HG03457 (cell line): ENCODE data around the gene UGT3A1.

Source experiments
- ATAC-seq: cut with Tn5 transposase; IDR thresholded peaks from one replicate; pipeline ENCODE4 v1.9.1; 2021; ENCODE audit warnings: moderate number of reproducible peaks; ENCODE audit not compliant: unreplicated experiment

UGT3A1 gene

GRCh38 chr5:35920890-35921289, 70.3 kb downstream of the UGT3A1 start:
- no peak for ATAC-seq

DNA sequence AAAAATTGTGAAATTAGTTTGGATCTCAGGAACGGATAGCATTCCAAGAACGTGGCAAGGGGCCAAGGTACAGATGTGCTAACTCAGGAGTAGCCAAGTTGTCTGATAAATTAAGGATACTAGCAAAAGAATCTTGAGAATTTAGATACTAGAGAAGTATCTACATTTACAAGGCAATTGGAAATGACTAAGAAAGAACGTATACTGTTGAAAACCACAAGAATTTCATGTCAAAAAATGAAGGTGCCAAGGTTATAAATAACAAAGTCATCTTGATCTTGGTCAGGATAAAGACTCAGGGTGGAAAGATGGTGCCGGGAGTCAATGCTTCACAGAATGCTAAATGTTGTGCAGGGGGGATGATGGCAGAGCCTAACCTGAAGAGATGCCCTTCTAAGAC, 72.0 kb downstream of the UGT3A1 start:
- no peak for ATAC-seq

DNA sequence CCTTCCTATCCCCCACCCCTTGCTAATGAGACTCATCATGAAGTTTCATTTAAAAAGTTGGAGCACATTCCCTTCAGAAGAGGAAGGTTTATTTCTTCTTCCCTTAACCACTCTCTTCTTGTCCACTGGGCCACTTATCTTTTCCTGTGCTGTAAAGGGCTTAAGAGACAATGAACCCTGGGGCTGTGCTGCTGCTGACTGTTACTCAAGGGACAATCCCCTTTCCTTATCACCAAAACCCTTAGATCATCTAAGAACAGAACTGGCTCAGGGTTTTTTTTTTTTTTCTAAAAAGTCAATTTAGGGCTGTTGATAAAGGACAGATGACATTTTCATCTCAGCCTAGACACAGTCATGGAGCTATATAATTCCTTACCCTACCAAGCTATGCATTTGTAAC, 82.4 kb downstream of the UGT3A1 start:
- no peak for ATAC-seq

- ATAC-seq: no peak
These were observed 83.0 kb downstream of the UGT3A1 start for GRCh38 chr5:35908228-35908627.

DNA sequence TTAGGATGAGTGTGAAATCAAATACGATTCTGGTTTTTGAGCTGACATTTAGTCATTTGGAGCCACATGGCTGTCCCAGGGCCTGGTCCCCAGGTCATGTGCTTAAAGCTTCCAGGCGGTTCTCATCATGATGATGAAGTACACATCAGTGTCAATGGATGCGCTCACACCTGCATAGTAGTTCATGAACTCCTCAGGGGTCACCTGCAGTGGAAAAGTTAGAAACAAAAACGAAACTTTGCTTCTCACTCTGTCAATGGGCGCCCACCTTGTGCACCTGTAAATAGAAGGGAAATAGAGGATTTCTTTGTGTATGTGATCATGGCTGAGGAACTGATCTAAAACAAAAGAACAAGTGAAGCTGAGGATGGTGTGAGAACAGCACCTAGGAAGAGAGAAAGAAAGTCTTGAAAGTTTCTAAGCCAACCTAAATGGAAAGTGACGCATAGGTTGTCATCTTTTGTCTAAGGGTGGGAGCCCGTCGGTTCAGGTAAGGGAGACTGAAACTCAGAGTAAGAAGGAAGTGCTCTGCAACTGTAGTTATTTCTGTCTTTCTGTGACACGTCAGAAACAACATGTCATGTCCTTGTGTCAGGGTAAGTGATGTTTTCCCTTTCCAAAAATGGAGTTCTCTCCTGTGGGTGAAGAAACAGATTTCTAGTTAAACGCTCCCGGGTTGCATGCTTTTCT, 86.6 kb downstream of the UGT3A1 start:
- ATAC-seq: no peak

GRCh38 chr5:35903631-35904203, 87.5 kb downstream of the UGT3A1 start:
- ATAC-seq: no peak

GRCh38 chr5:35902046-35902672, 89.0 kb downstream of the UGT3A1 start:
- ATAC-seq: no peak
